DND-41 (cell line): Measurements from ENCODE around the gene METTL2A.
"Not testable (repeated sequence)": the region's sequence is repeated elsewhere in the genome, so short reads cannot be mapped to it uniquely, and the experiment has no call there.

Experiments used
- EZH2 ChIP-seq: IDR thresholded peaks from 3 replicates; pipeline ENCODE4 v1.6.1; 2012; ENCODE audit warnings: borderline replicate concordance, low read depth, mild to moderate bottlenecking, moderate library complexity, low read length, inconsistent platforms; ENCODE audit not compliant: severe bottlenecking
- TF ChIP-seq, protein P1 (sequence below): IDR thresholded peaks from 2 replicates; pipeline ENCODE4 v1.5.1; 2012; ENCODE audit warnings: borderline replicate concordance, low read length, moderate library complexity, mild to moderate bottlenecking; ENCODE audit not compliant: poor library complexity, severe bottlenecking; ENCODE audit errors: extremely low read depth

DNA sequence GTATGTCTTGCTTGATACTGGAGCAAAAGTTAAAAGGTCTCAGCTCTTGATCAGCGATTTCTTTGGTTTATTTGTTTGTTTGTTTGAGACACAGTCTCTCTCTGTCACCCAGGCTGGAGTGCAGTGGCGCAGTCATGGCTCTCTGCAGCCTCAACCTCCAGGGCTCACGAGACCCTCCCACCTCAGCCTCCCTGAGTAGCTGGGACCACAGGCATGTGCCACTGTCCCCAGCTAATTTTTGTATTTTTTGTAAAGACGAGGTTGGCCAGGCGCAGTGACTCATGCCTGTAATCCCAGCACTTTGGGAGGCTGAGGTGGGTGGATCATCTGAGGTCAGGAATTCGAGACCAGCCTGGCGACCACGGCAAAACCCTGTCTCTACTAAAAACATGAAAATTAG, 75.1 kb downstream of the METTL2A start:
- TF ChIP-seq, protein P1, sequence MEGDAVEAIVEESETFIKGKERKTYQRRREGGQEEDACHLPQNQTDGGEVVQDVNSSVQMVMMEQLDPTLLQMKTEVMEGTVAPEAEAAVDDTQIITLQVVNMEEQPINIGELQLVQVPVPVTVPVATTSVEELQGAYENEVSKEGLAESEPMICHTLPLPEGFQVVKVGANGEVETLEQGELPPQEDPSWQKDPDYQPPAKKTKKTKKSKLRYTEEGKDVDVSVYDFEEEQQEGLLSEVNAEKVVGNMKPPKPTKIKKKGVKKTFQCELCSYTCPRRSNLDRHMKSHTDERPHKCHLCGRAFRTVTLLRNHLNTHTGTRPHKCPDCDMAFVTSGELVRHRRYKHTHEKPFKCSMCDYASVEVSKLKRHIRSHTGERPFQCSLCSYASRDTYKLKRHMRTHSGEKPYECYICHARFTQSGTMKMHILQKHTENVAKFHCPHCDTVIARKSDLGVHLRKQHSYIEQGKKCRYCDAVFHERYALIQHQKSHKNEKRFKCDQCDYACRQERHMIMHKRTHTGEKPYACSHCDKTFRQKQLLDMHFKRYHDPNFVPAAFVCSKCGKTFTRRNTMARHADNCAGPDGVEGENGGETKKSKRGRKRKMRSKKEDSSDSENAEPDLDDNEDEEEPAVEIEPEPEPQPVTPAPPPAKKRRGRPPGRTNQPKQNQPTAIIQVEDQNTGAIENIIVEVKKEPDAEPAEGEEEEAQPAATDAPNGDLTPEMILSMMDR = not testable (repeated sequence)
- not testable (repeated sequence) for TF ChIP-seq EZH2
